ENCODE measurements around the gene DDX17. TPM values are rescaled to one million over a fixed set of nuclear protein-coding genes. Genes with fewer than 3 reads are reported as not detected.

DDX17 gene
- polyA plus RNA-seq, 1 donor (not counting 4 experiments of a cell fraction or from before 2014, with no cell fraction given) = 270 TPM

DNA sequence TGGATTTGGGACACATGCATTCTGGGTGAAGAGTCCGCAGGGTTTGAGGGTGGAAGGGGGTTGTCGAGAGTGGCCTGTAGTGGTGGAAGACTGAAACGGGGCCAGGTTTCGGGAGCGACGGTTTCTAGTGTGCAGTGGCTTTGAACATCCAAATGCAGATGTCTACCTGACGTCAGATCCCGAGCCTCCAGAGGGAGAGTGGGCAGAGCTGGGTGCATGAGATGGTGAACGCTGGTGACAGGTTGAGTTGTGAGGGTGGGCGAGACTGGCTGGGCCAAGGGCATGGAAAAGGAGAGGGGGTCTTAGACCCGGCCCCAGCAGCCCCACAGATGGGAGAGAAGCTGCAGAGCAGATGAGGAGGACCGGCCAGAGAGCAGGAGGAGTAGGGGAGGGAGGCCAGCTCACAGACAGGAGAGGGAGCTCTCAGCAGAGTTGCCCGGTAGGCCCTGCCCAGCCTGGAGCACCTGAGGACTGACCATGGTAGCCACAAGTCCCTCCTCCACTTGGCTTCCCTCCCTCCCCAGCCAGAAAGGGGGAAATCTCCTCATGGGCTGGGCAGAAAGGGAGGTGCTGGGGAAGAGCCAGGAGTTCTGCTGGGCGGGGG is 65.3 kb downstream of the DDX17 start:
- H3K27me3 ChIP-seq (ENCODE audit: control insufficient read depth, extremely low read depth, insufficient read depth, low read length) = peaks cover 14% of the 10 kb centered on the region
- no peak overlapping the region for H3K4me3 ChIP-seq (ENCODE audit: control insufficient read depth in 2 of 3, extremely low read depth in 1 of 3, insufficient read depth in 2 of 3, low read depth in 1 of 3, low read length in 3 of 3)
- H3K27ac ChIP-seq (ENCODE audit: control insufficient read depth, insufficient read depth, low read length) = no peak overlapping the region
- no peaks in the 10 kb centered on the region for H3K36me3 ChIP-seq (ENCODE audit: control insufficient read depth in 2 of 2, extremely low read depth in 1 of 2, insufficient read depth in 2 of 2, low read length in 2 of 2)
- peaks cover 6% of the 10 kb centered on the region for H3K4me1 ChIP-seq (ENCODE audit: control insufficient read depth, extremely low read depth, insufficient read depth, low read length)
- no peaks in the 10 kb centered on the region for H4K20me1 ChIP-seq (ENCODE audit: control insufficient read depth, extremely low read depth, insufficient read depth, low read length)
- H3K9me3 ChIP-seq (ENCODE audit: control insufficient read depth, low read depth, low read length) = no peaks in the 10 kb centered on the region
- no peak overlapping the region for H3K4me2 ChIP-seq (ENCODE audit: control insufficient read depth, extremely low read depth, insufficient read depth, low read depth, low read length)
- DNase-seq (ENCODE audit: low read depth, low spot score) = no peak
- TF ChIP-seq, protein P1, sequence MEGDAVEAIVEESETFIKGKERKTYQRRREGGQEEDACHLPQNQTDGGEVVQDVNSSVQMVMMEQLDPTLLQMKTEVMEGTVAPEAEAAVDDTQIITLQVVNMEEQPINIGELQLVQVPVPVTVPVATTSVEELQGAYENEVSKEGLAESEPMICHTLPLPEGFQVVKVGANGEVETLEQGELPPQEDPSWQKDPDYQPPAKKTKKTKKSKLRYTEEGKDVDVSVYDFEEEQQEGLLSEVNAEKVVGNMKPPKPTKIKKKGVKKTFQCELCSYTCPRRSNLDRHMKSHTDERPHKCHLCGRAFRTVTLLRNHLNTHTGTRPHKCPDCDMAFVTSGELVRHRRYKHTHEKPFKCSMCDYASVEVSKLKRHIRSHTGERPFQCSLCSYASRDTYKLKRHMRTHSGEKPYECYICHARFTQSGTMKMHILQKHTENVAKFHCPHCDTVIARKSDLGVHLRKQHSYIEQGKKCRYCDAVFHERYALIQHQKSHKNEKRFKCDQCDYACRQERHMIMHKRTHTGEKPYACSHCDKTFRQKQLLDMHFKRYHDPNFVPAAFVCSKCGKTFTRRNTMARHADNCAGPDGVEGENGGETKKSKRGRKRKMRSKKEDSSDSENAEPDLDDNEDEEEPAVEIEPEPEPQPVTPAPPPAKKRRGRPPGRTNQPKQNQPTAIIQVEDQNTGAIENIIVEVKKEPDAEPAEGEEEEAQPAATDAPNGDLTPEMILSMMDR (optimal IDR thresholded peaks at IDR 0.05 in 1 of 3, IDR thresholded peaks at IDR 0.05 in 1 of 3, conservative IDR thresholded peaks at IDR 0.05 in 1 of 3; ENCODE audit: extremely low read depth in 1 of 3, insufficient read depth in 2 of 3, low read length in 3 of 3) = no peak
- TF ChIP-seq EZH2 (IDR thresholded peaks at IDR 0.05; ENCODE audit: low read length) = no peak
- FAIRE-seq = no peak
- H2AFZ ChIP-seq (ENCODE audit: control insufficient read depth, low read length) = no peak overlapping the region
- H3K9me1 ChIP-seq (ENCODE audit: control insufficient read depth, extremely low read depth, insufficient read depth, low read length) = no peaks in the 10 kb centered on the region
- dilution Hi-C loops (cut with MboI; ENCODE audit: extremely low pct_ligation_motif_present, low sequenced_read_pairs) = no loop called here
- H3K9ac ChIP-seq (ENCODE audit: control insufficient read depth, extremely low read depth, insufficient read depth, low read length) = no peak overlapping the region
- no peaks in the 10 kb centered on the region for H3K79me2 ChIP-seq (ENCODE audit: control insufficient read depth, insufficient read depth, low read length)

DNA sequence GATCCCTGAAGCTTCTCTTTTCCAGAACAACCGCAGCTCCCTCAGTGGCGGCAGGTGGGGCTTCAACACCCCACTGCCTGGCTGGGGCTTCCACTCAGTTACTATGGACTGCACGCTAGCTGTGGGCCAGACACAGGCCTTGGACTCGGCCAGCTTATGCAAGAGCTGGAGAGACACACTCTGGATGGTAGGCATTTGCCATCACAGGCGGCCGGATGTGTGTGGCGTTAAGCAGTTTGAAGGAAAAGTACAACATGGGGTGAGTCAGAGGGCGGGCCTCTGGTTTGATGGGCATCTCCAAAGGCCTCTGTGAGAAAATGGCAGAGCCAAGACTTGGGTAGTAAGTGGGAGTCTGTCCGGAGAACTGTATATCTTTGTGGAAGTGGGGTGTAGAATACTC is 68.7 kb downstream of the DDX17 start:
- no peak overlapping the region for H3K4me3 ChIP-seq (ENCODE audit: control insufficient read depth in 2 of 3, extremely low read depth in 1 of 3, insufficient read depth in 2 of 3, low read depth in 1 of 3, low read length in 3 of 3)
- H3K79me2 ChIP-seq (ENCODE audit: control insufficient read depth, insufficient read depth, low read length) = no peaks in the 10 kb centered on the region
- peaks cover 19% of the 10 kb centered on the region for H3K27me3 ChIP-seq (ENCODE audit: control insufficient read depth, extremely low read depth, insufficient read depth, low read length)
- dilution Hi-C loops (cut with MboI; ENCODE audit: extremely low pct_ligation_motif_present, low sequenced_read_pairs) = no loop called here
- H3K9ac ChIP-seq (ENCODE audit: control insufficient read depth, extremely low read depth, insufficient read depth, low read length) = no peak overlapping the region
- H3K9me1 ChIP-seq (ENCODE audit: control insufficient read depth, extremely low read depth, insufficient read depth, low read length) = no peaks in the 10 kb centered on the region
- no peak for DNase-seq (ENCODE audit: low read depth, low spot score)
- H4K20me1 ChIP-seq (ENCODE audit: control insufficient read depth, extremely low read depth, insufficient read depth, low read length) = no peaks in the 10 kb centered on the region
- no peaks in the 10 kb centered on the region for H3K4me1 ChIP-seq (ENCODE audit: control insufficient read depth, extremely low read depth, insufficient read depth, low read length)
- H3K27ac ChIP-seq (ENCODE audit: control insufficient read depth, insufficient read depth, low read length) = no peak overlapping the region
- H2AFZ ChIP-seq (ENCODE audit: control insufficient read depth, low read length) = no peak overlapping the region
- TF ChIP-seq, protein P1 (optimal IDR thresholded peaks at IDR 0.05 in 1 of 3, IDR thresholded peaks at IDR 0.05 in 1 of 3, conservative IDR thresholded peaks at IDR 0.05 in 1 of 3; ENCODE audit: extremely low read depth in 1 of 3, insufficient read depth in 2 of 3, low read length in 3 of 3) = no peak
- no peak overlapping the region for H3K4me2 ChIP-seq (ENCODE audit: control insufficient read depth, extremely low read depth, insufficient read depth, low read depth, low read length)
- H3K36me3 ChIP-seq (ENCODE audit: control insufficient read depth in 2 of 2, extremely low read depth in 1 of 2, insufficient read depth in 2 of 2, low read length in 2 of 2) = no peaks in the 10 kb centered on the region
- no peaks in the 10 kb centered on the region for H3K9me3 ChIP-seq (ENCODE audit: control insufficient read depth, low read depth, low read length)
- FAIRE-seq = no peak

All from keratinocyte (primary cell).